Neural crest cell (in vitro differentiated cells): Measurements from ENCODE around the gene PCDHAC1. TPM values are rescaled to one million over a fixed set of nuclear protein-coding genes. Genes with fewer than 3 reads are reported as not detected.

Experiments
- DNase-seq: peaks from one replicate; pipeline ENCODE4 v3.0.0; 2021; ENCODE audit warnings: low read depth, mixed read lengths, low spot score
- H3K27ac Mint-ChIP-seq: one replicate; pipeline ENCODE4 v1.8.0; 2021; ENCODE audit warnings: mild to moderate bottlenecking, mixed read lengths; ENCODE audit not compliant: unreplicated experiment
- H3K27me3 Mint-ChIP-seq: 2 replicates; pipeline ENCODE4 v1.8.0; 2021; ENCODE audit warnings: low read depth, mild to moderate bottlenecking, mixed read lengths
- H3K36me3 Mint-ChIP-seq: 2 replicates; pipeline ENCODE4 v1.8.0; 2021; ENCODE audit warnings: low read depth, mild to moderate bottlenecking, mixed read lengths
- H3K4me1 Mint-ChIP-seq: 2 replicates; pipeline ENCODE4 v1.8.0; 2021; ENCODE audit warnings: mixed read lengths
- H3K4me3 Mint-ChIP-seq: one replicate; pipeline ENCODE4 v1.8.0; 2021; ENCODE audit warnings: mild to moderate bottlenecking, mixed read lengths
- H3K9me3 Mint-ChIP-seq: 2 replicates; pipeline ENCODE4 v1.8.0; 2021; ENCODE audit warnings: mixed read lengths
- CTCF ChIP-seq: fragments of 200-600 bp; sonication (generic); conservative IDR thresholded peaks from 2 replicates; pipeline ENCODE4 v1.5.0; 2021; ENCODE audit warnings: antibody characterized with exemption, mild to moderate bottlenecking
- total RNA-seq: library from RNA; stranded (reverse); gene quantifications from 2 replicates; pipeline ENCODE4 v1.2.1, GENCODE V29; 2021

Gene PCDHAC1
- total RNA-seq, 1 donor from 2014 or later = 4.1 TPM

GRCh38 chr5:140883373-140883772 lies 42.7 kb upstream of the PCDHAC1 start:
- Mint-ChIP-seq H3K9me3 (peaks cover 13% of the 10 kb centered on the region), H3K4me3 (no peak overlapping the region), H3K27me3 (no peaks in the 10 kb centered on the region), H3K27ac (no peak overlapping the region), H3K36me3 (peaks cover 57% of the 10 kb centered on the region), H3K4me1 (no peaks in the 10 kb centered on the region)
- no peak for TF ChIP-seq CTCF
- no peak for DNase-seq

GRCh38 chr5:140883927-140884697 lies 42.0 kb upstream of the PCDHAC1 start:
- DNase-seq = no peak
- H3K9me3 Mint-ChIP-seq = peaks cover 13% of the 10 kb centered on the region
- no peaks in the 10 kb centered on the region for H3K27me3 Mint-ChIP-seq
- peaks cover 56% of the 10 kb centered on the region for H3K36me3 Mint-ChIP-seq
- no peak overlapping the region for H3K27ac Mint-ChIP-seq
- no peak overlapping the region for H3K4me3 Mint-ChIP-seq
- no peaks in the 10 kb centered on the region for H3K4me1 Mint-ChIP-seq
- no peak for TF ChIP-seq CTCF

GRCh38 chr5:140916325-140916724 lies 9.8 kb upstream of the PCDHAC1 start:
- H3K36me3 Mint-ChIP-seq = peaks cover 27% of the 10 kb centered on the region
- no peak overlapping the region for H3K27ac Mint-ChIP-seq
- H3K9me3 Mint-ChIP-seq = peaks cover 19% of the 10 kb centered on the region
- no peak for TF ChIP-seq CTCF
- no peak for DNase-seq
- no peaks in the 10 kb centered on the region for H3K27me3 Mint-ChIP-seq
- H3K4me3 Mint-ChIP-seq = no peak overlapping the region
- H3K4me1 Mint-ChIP-seq = no peaks in the 10 kb centered on the region

- Mint-ChIP-seq H3K36me3 (peaks cover under 1% of the 10 kb centered on the region), H3K4me3 (no peak overlapping the region), H3K9me3 (no peaks in the 10 kb centered on the region), H3K27ac (no peak overlapping the region), H3K4me1 (peaks cover 25% of the 10 kb centered on the region), H3K27me3 (peaks cover 22% of the 10 kb centered on the region)
- no peak for TF ChIP-seq CTCF
- DNase-seq = no peak
Observed at GRCh38 chr5:140923601-140924000, 2.5 kb upstream of the PCDHAC1 start.

GRCh38 chr5:140926443-140927227 lies 536 bp downstream of the PCDHAC1 start:
- H3K36me3 Mint-ChIP-seq = peaks cover 4% of the 10 kb centered on the region
- peak; percentile 94 for DNase-seq
- H3K27me3 Mint-ChIP-seq = peaks cover 26% of the 10 kb centered on the region
- peaks cover 29% of the 10 kb centered on the region for H3K4me1 Mint-ChIP-seq
- peak overlapping the region; percentile 89 for H3K4me3 Mint-ChIP-seq
- TF ChIP-seq CTCF = peak; percentile 98
- H3K9me3 Mint-ChIP-seq = no peaks in the 10 kb centered on the region
- H3K27ac Mint-ChIP-seq = peak overlapping the region; percentile 57
